ENCODE measurements around the gene NOXA1. TPM values are rescaled to one million over a fixed set of nuclear protein-coding genes. Genes with fewer than 3 reads are reported as not detected.

The NOXA1 gene
- total and polyA plus RNA-seq, 2 donors (not counting 1 experiment from before 2014, with no cell fraction given) = 0.08 to 0.66 TPM

DNA sequence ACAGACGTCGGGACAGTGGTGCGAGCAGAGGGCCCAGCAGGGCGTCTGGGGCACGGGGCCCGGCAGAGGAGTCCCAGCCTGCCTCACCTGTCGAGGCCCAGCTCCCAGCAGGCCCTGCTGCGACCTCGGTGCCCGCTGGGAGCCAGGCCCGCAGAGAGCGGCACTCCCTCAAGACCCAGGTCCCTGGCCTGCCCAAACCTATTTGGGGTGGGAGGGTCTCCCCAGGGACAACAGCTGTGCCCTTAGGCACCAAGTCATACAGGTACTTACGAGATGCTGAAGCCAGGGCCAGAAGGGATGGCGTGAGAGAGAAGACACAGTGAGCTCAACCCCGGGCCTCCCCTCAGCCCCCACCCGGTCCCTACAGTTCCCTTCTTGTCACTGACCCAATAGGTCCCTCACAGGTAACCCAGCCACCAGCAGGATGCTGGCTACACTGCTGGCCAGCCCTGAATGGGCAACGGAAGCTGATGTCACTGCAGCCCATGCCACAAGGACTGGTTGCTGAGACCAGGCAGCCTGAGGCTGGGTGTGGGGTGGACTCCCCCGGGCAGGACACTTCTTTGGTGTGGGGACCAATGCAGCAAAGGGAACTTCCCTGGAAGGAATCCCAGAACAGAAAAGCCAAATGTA lies 32.3 kb downstream of the NOXA1 start:
- no peak overlapping the region for H3K4me2 ChIP-seq (ENCODE audit: extremely low read depth, insufficient read depth, low read length)
- H3K4me1 ChIP-seq (ENCODE audit: control insufficient read depth, extremely low read depth, insufficient read depth, low read length) = peaks cover 3% of the 10 kb centered on the region
- TF ChIP-seq EZH2 (IDR thresholded peaks at IDR 0.05; ENCODE audit: low read length, missing control alignments) (no peak), CTCF (conservative IDR thresholded peaks at IDR 0.05 in 1 of 2, IDR thresholded peaks at IDR 0.05 in 1 of 2; ENCODE audit: low read depth in 1 of 2, low read length in 2 of 2) (no peak)
- no peaks in the 10 kb centered on the region for H3K9me3 ChIP-seq (ENCODE audit: control insufficient read depth, insufficient read depth, low read depth, low read length)
- no peaks in the 10 kb centered on the region for H3K27me3 ChIP-seq (ENCODE audit: control insufficient read depth, insufficient read depth, low read length)
- H3K9ac ChIP-seq (ENCODE audit: insufficient read depth, low read length) = no peak overlapping the region
- no peak overlapping the region for H3K4me3 ChIP-seq (replicated peaks in 1 of 4; ENCODE audit: control extremely low read depth in 1 of 4, insufficient read depth in 1 of 4, low read depth in 3 of 4, low read length in 4 of 4)
- H3K79me2 ChIP-seq (ENCODE audit: control insufficient read depth, insufficient read depth, low read length) = peaks cover 3% of the 10 kb centered on the region
- DNase-seq (ENCODE audit: low read depth in 2 of 2) = no peak
- peaks cover 16% of the 10 kb centered on the region for H3K36me3 ChIP-seq (ENCODE audit: control insufficient read depth, insufficient read depth, low read length)
- H3K27ac ChIP-seq (ENCODE audit: insufficient read depth, low read length) = no peak overlapping the region
- H4K20me1 ChIP-seq (ENCODE audit: control insufficient read depth, extremely low read depth, insufficient read depth, low read length) = no peaks in the 10 kb centered on the region
- H2AFZ ChIP-seq (ENCODE audit: low read length) = no peak overlapping the region

GRCh38 chr9:137456061-137456863 lies 33.1 kb downstream of the NOXA1 start:
- Histone ChIP-seq H3K9ac (ENCODE audit: insufficient read depth, low read length) (no peak overlapping the region), H3K4me3 (replicated peaks in 1 of 4; ENCODE audit: control extremely low read depth in 1 of 4, insufficient read depth in 1 of 4, low read depth in 3 of 4, low read length in 4 of 4) (peak overlapping the region in 1 of 4 experiments; percentile 8), H3K79me2 (ENCODE audit: control insufficient read depth, insufficient read depth, low read length) (peaks cover 3% of the 10 kb centered on the region), H4K20me1 (ENCODE audit: control insufficient read depth, extremely low read depth, insufficient read depth, low read length) (no peaks in the 10 kb centered on the region), H3K9me3 (ENCODE audit: control insufficient read depth, insufficient read depth, low read depth, low read length) (no peaks in the 10 kb centered on the region), H3K4me2 (ENCODE audit: extremely low read depth, insufficient read depth, low read length) (no peak overlapping the region), H3K27me3 (ENCODE audit: control insufficient read depth, insufficient read depth, low read length) (no peaks in the 10 kb centered on the region), H3K4me1 (ENCODE audit: control insufficient read depth, extremely low read depth, insufficient read depth, low read length) (peaks cover 3% of the 10 kb centered on the region), H3K27ac (ENCODE audit: insufficient read depth, low read length) (no peak overlapping the region), H2AFZ (ENCODE audit: low read length) (no peak overlapping the region), H3K36me3 (ENCODE audit: control insufficient read depth, insufficient read depth, low read length) (peaks cover 16% of the 10 kb centered on the region)
- peak; percentile 72 to 77 for DNase-seq (ENCODE audit: low read depth in 2 of 2)
- TF ChIP-seq CTCF (conservative IDR thresholded peaks at IDR 0.05 in 1 of 2, IDR thresholded peaks at IDR 0.05 in 1 of 2; ENCODE audit: low read depth in 1 of 2, low read length in 2 of 2) (no peak), EZH2 (IDR thresholded peaks at IDR 0.05; ENCODE audit: low read length, missing control alignments) (no peak)

DNA sequence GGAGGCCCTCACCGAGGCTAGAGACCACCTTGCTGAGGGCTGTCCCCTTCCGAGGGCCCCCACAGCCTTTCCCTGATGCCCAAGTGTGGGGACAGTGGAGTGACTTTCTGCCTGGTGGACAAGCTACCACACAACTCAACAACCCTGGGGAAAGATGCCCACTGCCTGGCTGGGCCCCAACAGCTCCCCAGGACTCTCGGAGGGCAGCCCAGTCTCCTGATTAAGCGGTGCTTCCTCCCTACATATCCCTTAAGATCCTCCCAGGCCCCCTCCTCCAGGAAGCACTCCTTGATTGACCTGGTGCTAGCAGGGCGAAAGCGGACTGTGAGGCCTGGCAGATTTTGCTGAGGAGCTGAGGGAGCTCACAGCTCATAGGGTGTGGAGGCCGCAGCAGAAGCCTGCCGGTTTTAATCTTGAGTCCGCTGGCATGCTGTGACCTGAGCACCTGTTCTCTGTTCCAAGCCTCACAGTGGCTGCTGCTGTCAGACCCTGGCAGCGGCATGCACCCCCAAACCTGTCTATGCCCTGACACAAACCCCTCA lies 33.7 kb downstream of the NOXA1 start:
- DNase-seq (ENCODE audit: low read depth in 2 of 2) = no peak
- TF ChIP-seq CTCF (conservative IDR thresholded peaks at IDR 0.05 in 1 of 2, IDR thresholded peaks at IDR 0.05 in 1 of 2; ENCODE audit: low read depth in 1 of 2, low read length in 2 of 2) (no peak), EZH2 (IDR thresholded peaks at IDR 0.05; ENCODE audit: low read length, missing control alignments) (no peak)
- Histone ChIP-seq H3K9ac (ENCODE audit: insufficient read depth, low read length) (no peak overlapping the region), H3K4me1 (ENCODE audit: control insufficient read depth, extremely low read depth, insufficient read depth, low read length) (peaks cover 3% of the 10 kb centered on the region), H3K4me2 (ENCODE audit: extremely low read depth, insufficient read depth, low read length) (no peak overlapping the region), H3K4me3 (replicated peaks in 1 of 4; ENCODE audit: control extremely low read depth in 1 of 4, insufficient read depth in 1 of 4, low read depth in 3 of 4, low read length in 4 of 4) (peak overlapping the region in 1 of 4 experiments; percentile 8), H3K27ac (ENCODE audit: insufficient read depth, low read length) (no peak overlapping the region), H3K36me3 (ENCODE audit: control insufficient read depth, insufficient read depth, low read length) (peaks cover 16% of the 10 kb centered on the region), H2AFZ (ENCODE audit: low read length) (no peak overlapping the region), H3K79me2 (ENCODE audit: control insufficient read depth, insufficient read depth, low read length) (peaks cover 3% of the 10 kb centered on the region), H3K27me3 (ENCODE audit: control insufficient read depth, insufficient read depth, low read length) (no peaks in the 10 kb centered on the region), H3K9me3 (ENCODE audit: control insufficient read depth, insufficient read depth, low read depth, low read length) (no peaks in the 10 kb centered on the region), H4K20me1 (ENCODE audit: control insufficient read depth, extremely low read depth, insufficient read depth, low read length) (no peaks in the 10 kb centered on the region)

Data from fibroblast of lung (primary cell).